Mesendoderm (in vitro differentiated cells): ENCODE measurements around the gene CD300LF.

Experiments used
- DNase-seq: peaks from one replicate; pipeline ENCODE4 v3.0.0; 2013
- H2AK5ac ChIP-seq: 2 replicates; pipeline ENCODE4 v1.6.1; 2013; ENCODE audit warnings: low read length, inconsistent platforms
- H2BK120ac ChIP-seq: 2 replicates; pipeline ENCODE4 v1.6.1; 2013; ENCODE audit warnings: low read depth, mild to moderate bottlenecking, low read length, moderate library complexity, mixed read lengths
- H2BK15ac ChIP-seq: replicated peaks from 2 replicates; pipeline ENCODE4 v1.6.1; 2013; ENCODE audit warnings: low read depth, mild to moderate bottlenecking, moderate library complexity
- H2BK5ac ChIP-seq: 2 replicates; pipeline ENCODE4 v1.6.1; 2013; ENCODE audit warnings: low read length, inconsistent platforms
- H3K18ac ChIP-seq: 2 replicates; pipeline ENCODE4 v1.6.1; 2013; ENCODE audit warnings: mild to moderate bottlenecking, low read length, mixed read lengths
- H3K23ac ChIP-seq: one replicate; pipeline ENCODE4 v1.6.1; 2013; ENCODE audit warnings: low read length
- H3K27ac ChIP-seq: 2 replicates; pipeline ENCODE4 v1.5.1; 2013; ENCODE audit warnings: low read depth, mild to moderate bottlenecking, inconsistent platforms, low read length, moderate library complexity
- H3K27me3 ChIP-seq: 2 replicates; pipeline ENCODE4 v1.6.1; 2013; ENCODE audit warnings: low read length, control low read depth, mild to moderate bottlenecking, inconsistent platforms; ENCODE audit not compliant: insufficient read depth, poor library complexity
- H3K36me3 ChIP-seq: 2 replicates; pipeline ENCODE4 v1.6.1; 2013; ENCODE audit warnings: low read length, inconsistent platforms; ENCODE audit not compliant: control insufficient read depth, insufficient read depth
- H3K4ac ChIP-seq: one replicate; pipeline ENCODE4 v1.6.1; 2013; ENCODE audit warnings: low read depth, mild to moderate bottlenecking, low read length, moderate library complexity
- H3K4me1 ChIP-seq: 2 replicates; pipeline ENCODE4 v1.6.1; 2013; ENCODE audit warnings: low read depth, low read length, inconsistent platforms; ENCODE audit not compliant: control insufficient read depth
- H3K4me2 ChIP-seq: 2 replicates; pipeline ENCODE4 v1.6.1; 2013; ENCODE audit warnings: low read length
- H3K4me3 ChIP-seq: 2 replicates; pipeline ENCODE4 v1.5.1; 2013; ENCODE audit warnings: mild to moderate bottlenecking, low read length
- H3K56ac ChIP-seq: one replicate; pipeline ENCODE4 v1.6.1; 2013; ENCODE audit warnings: low read length
- H3K79me1 ChIP-seq: 2 replicates; pipeline ENCODE4 v1.6.1; 2013; ENCODE audit warnings: low read length, inconsistent platforms
- H3K79me2 ChIP-seq: 2 replicates; pipeline ENCODE4 v1.6.1; 2013; ENCODE audit warnings: mild to moderate bottlenecking, low read length; ENCODE audit not compliant: control insufficient read depth, insufficient read depth
- H3K9ac ChIP-seq: 2 replicates; pipeline ENCODE4 v1.6.1; 2013; ENCODE audit warnings: low read length, inconsistent platforms
- H4K5ac ChIP-seq: one replicate; pipeline ENCODE4 v1.6.1; 2013; ENCODE audit warnings: low read length
- H4K8ac ChIP-seq: one replicate; pipeline ENCODE4 v1.6.1; 2013; ENCODE audit warnings: low read depth, mild to moderate bottlenecking, control low read depth, low read length, moderate library complexity
- WGBS: extraction: QIAGEN DNeasy Blood & Tissue Kit; methylation state at CpG from one replicate; pipeline ENCODE4 v1.1.7; 2013; ENCODE audit warnings: low lambda C conversion rate, missing lambda C conversion rate; ENCODE audit not compliant: insufficient coverage; ENCODE audit errors: extremely low coverage; 5-methylcytosine and 5-hydroxymethylcytosine counted together

Gene CD300LF

DNA sequence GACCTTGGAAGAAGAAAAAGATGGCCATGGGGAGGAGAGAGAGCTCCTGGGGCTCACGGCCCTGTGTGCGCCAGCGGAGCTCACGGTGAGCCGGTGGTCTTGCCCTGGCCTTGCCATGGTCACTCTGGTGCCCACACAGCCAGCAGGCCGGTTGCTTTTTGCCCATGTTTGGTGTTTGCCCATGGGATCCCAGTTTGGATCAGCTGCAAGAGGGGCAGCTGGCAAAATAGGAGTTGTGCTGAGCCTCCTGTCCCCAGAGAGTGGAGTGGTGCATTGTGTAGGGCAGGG, 37.3 kb upstream of the CD300LF start:
- Histone ChIP-seq H3K23ac (no peak overlapping the region), H3K27me3 (no peaks in the 10 kb centered on the region), H2BK120ac (no peak overlapping the region), H3K56ac (peak overlapping the region; percentile 96), H2AK5ac (no peak overlapping the region), H4K5ac (no peak overlapping the region), H3K18ac (no peak overlapping the region), H3K27ac (no peak overlapping the region), H3K4ac (no peak overlapping the region), H2BK15ac (no peak overlapping the region), H3K4me1 (peaks cover 36% of the 10 kb centered on the region), H3K4me2 (peak overlapping the region; percentile 95), H3K9ac (peak overlapping the region; percentile 94), H2BK5ac (no peak overlapping the region), H3K4me3 (peak overlapping the region; percentile 87), H3K36me3 (no peaks in the 10 kb centered on the region), H3K79me1 (peaks cover 23% of the 10 kb centered on the region), H3K79me2 (peaks cover 50% of the 10 kb centered on the region), H4K8ac (no peak overlapping the region)
- DNase-seq: no peak
- no CpG with 5 or more reads among the region's 6 CpGs for WGBS

DNA sequence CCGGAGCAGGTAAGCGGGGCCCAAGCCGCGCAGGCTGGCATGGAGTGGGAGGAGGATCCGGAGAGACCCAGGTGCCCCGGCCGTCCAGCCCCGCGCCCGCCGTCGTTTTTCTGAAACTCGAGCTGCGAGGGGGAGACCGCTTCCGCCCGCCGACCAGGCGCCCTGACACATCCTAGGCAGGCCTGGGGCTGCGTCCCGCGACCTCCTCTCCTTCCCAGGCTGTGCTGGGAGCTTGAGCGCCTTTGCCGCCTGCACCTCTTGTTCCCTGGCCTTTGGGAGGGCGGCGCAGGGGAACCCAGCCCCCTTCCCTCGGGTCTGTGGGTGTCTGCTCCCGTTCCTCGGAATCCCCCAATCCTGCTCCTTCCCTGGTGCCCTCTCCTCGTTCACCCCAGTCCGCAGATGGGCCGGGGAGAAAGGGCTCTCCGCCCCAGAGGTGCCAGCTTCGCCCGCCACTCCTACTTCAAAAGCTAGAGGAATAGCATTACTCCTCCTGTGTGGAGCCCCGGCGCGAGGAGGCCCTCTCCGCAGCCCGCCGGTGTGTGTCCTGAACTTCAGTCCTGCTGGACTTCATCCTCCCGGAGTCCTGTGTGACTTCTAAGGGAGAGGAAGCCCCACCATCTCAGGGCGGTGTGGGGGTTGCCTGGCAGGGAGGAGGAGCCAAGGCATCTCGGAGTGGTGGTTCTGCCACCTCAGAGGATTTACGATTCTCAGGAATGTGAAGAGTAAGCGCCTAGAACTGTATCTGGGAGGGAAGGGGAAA, 36.7 kb upstream of the CD300LF start:
- peak; percentile 62 for DNase-seq
- Histone ChIP-seq H4K8ac (no peak overlapping the region), H2BK15ac (no peak overlapping the region), H2AK5ac (no peak overlapping the region), H2BK120ac (no peak overlapping the region), H3K23ac (peak overlapping the region; percentile 81), H4K5ac (no peak overlapping the region), H3K4me3 (peak overlapping the region; percentile 87), H2BK5ac (peak overlapping the region; percentile 43), H3K79me2 (peaks cover 46% of the 10 kb centered on the region), H3K4ac (no peak overlapping the region), H3K9ac (peak overlapping the region; percentile 94), H3K27me3 (no peaks in the 10 kb centered on the region), H3K79me1 (peaks cover 21% of the 10 kb centered on the region), H3K36me3 (no peaks in the 10 kb centered on the region), H3K4me1 (peaks cover 36% of the 10 kb centered on the region), H3K18ac (peak overlapping the region; percentile 86), H3K56ac (peak overlapping the region; percentile 96), H3K4me2 (peak overlapping the region; percentile 95), H3K27ac (peak overlapping the region; percentile 66)
- WGBS: no CpG with 5 or more reads among the region's 46 CpGs

GRCh38 chr17:74748529-74749278, 36.0 kb upstream of the CD300LF start, which contains the start of gene NHERF1:
Gene NHERF1 (plus strand): TSS chr17:74748628. CDS start chr17:74748847, 219 bp downstream.
- Histone ChIP-seq H3K79me2 (peaks cover 46% of the 10 kb centered on the region), H2BK120ac (peak within 1 kb of the TSS; percentile 75), H2BK5ac (peak within 1 kb of the TSS; percentile 72), H4K5ac (no peak within 1 kb of the TSS), H4K8ac (no peak within 1 kb of the TSS), H2BK15ac (no peak within 1 kb of the TSS), H3K27ac (peak within 1 kb of the TSS; percentile 66), H3K18ac (peak within 1 kb of the TSS; percentile 86), H3K4ac (peak within 1 kb of the TSS; percentile 45), H3K79me1 (peaks cover 21% of the 10 kb centered on the region), H3K9ac (peak within 1 kb of the TSS; percentile 94), H3K4me3 (peak within 1 kb of the TSS; percentile 87), H3K4me1 (peaks cover 36% of the 10 kb centered on the region), H3K36me3 (no peaks in the 10 kb centered on the region), H3K4me2 (peak within 1 kb of the TSS; percentile 95), H3K27me3 (no peaks in the 10 kb centered on the region), H3K56ac (peak within 1 kb of the TSS; percentile 96), H3K23ac (peak within 1 kb of the TSS; percentile 81), H2AK5ac (no peak within 1 kb of the TSS)
- WGBS: no CpG with 5 or more reads among the region's 90 CpGs
- peak; percentile 96 for DNase-seq

DNA sequence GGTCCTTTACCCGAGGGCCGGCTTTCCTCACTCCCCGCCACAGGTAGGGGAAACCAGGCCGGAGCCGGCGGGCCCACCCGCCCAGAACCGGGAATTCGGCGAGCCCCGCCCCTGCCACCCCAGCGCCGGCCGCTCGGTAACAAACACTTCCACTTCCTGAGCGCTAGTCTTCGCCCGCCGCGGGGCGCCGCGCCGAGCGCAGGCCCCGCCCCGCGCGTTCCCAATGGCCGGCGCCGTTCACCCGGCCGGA, 35.5 kb upstream of the CD300LF start:
- Histone ChIP-seq H4K5ac (no peak overlapping the region), H3K27ac (no peak overlapping the region), H2BK5ac (no peak overlapping the region), H2AK5ac (no peak overlapping the region), H4K8ac (no peak overlapping the region), H3K23ac (no peak overlapping the region), H3K79me2 (peaks cover 46% of the 10 kb centered on the region), H3K27me3 (no peaks in the 10 kb centered on the region), H3K18ac (peak overlapping the region; percentile 72), H3K56ac (peak overlapping the region; percentile 66), H2BK120ac (no peak overlapping the region), H3K36me3 (no peaks in the 10 kb centered on the region), H3K79me1 (peaks cover 21% of the 10 kb centered on the region), H2BK15ac (no peak overlapping the region), H3K4me1 (peaks cover 36% of the 10 kb centered on the region), H3K4me2 (no peak overlapping the region), H3K4ac (peak overlapping the region; percentile 1), H3K4me3 (no peak overlapping the region), H3K9ac (peak overlapping the region; percentile 48)
- no peak for DNase-seq
- WGBS: no CpG with 5 or more reads among the region's 34 CpGs

GRCh38 chr17:74746922-74747321, 34.2 kb upstream of the CD300LF start:
- H4K5ac ChIP-seq: no peak overlapping the region
- H2BK15ac ChIP-seq: no peak overlapping the region
- H2AK5ac ChIP-seq: peak overlapping the region; percentile 10
- H2BK5ac ChIP-seq: peak overlapping the region; percentile 90
- H3K9ac ChIP-seq: peak overlapping the region; percentile 44
- H3K4me3 ChIP-seq: no peak overlapping the region
- peak overlapping the region; percentile 59 for H3K27ac ChIP-seq
- H3K4me2 ChIP-seq: no peak overlapping the region
- no peak overlapping the region for H3K4ac ChIP-seq
- peak; percentile 80 for DNase-seq
- peak overlapping the region; percentile 72 for H3K18ac ChIP-seq
- no CpG with 5 or more reads among the region's 6 CpGs for WGBS
- H3K79me1 ChIP-seq: peaks cover 15% of the 10 kb centered on the region
- H4K8ac ChIP-seq: no peak overlapping the region
- H3K27me3 ChIP-seq: no peaks in the 10 kb centered on the region
- no peak overlapping the region for H3K23ac ChIP-seq
- peaks cover 39% of the 10 kb centered on the region for H3K4me1 ChIP-seq
- H3K56ac ChIP-seq: peak overlapping the region; percentile 32
- H3K36me3 ChIP-seq: no peaks in the 10 kb centered on the region
- H3K79me2 ChIP-seq: peaks cover 33% of the 10 kb centered on the region
- H2BK120ac ChIP-seq: peak overlapping the region; percentile 75
